Stomach (tissue), 9 donors: Measurements from ENCODE around the gene DUOX2. TPM values are rescaled to one million over a fixed set of nuclear protein-coding genes. Genes with fewer than 3 reads are reported as not detected.
A peak's percentile ranks its signal among the peaks of the same experiment; 100 is the strongest.

Experiments used
- DNase-seq, 2 donors: peaks; one replicate each; pipeline versions ENCODE4 v3.0.0 to v3.0.0-alpha.2; 2013 to 2019
- H3K27ac ChIP-seq, 5 donors: fragments of 200-600 bp in 4 of 5; sonication (generic) in 4 of 5; one replicate each; pipeline ENCODE4 v1.5.1; 2013 to 2019; ENCODE audit warnings: mild to moderate bottlenecking in 1 of 5, moderate library complexity in 1 of 5
- H3K27me3 ChIP-seq, 3 donors: fragments of 200-600 bp; sonication (generic); one replicate each; pipeline ENCODE4 v1.5.1; 2017 to 2019; ENCODE audit warnings: mixed run types in 1 of 3
- H3K36me3 ChIP-seq, 4 donors: fragments of 200-600 bp; sonication (generic); 1 replicate in 3 of 4; 2 replicates in 1 of 4; pipeline ENCODE4 v1.5.1; 2016 to 2019
- H3K4me1 ChIP-seq, 4 donors: fragments of 200-600 bp; sonication (generic); one replicate each; pipeline ENCODE4 v1.5.1; 2016 to 2019
- H3K4me3 ChIP-seq, 4 donors: fragments of 200-600 bp; sonication (generic) in 3 of 4; one replicate each; pipeline ENCODE4 v1.5.1; 2016 to 2019; ENCODE audit warnings: mild to moderate bottlenecking in 1 of 4
- H3K9me3 ChIP-seq, 4 donors: fragments of 200-600 bp; sonication (generic); one replicate each; pipeline ENCODE4 v1.5.1; 2016 to 2019
- EP300 ChIP-seq: sonication (generic); formaldehyde crosslinking; IDR thresholded peaks from one replicate; pipeline ENCODE4 v1.6.1; 2017; ENCODE audit warnings: antibody characterized with exemption
- POLR2A ChIP-seq, 4 donors: fragments of 450-650 bp; IDR thresholded peaks; one replicate each; pipeline ENCODE4 v1.6.1; 2016; ENCODE audit warnings: antibody characterized with exemption in 4 of 4, control low read depth in 2 of 4, mild to moderate bottlenecking in 1 of 4, moderate library complexity in 1 of 4
- POLR2AphosphoS5 ChIP-seq, 3 donors: sonication (generic); formaldehyde crosslinking; IDR thresholded peaks; one replicate each; pipeline ENCODE4 v1.6.1; 2016; ENCODE audit warnings: antibody characterized with exemption in 3 of 3
- WGBS, 5 donors: extraction: QIAGEN DNeasy Blood & Tissue Kit in 3 of 5; methylation state at CpG; one replicate each; pipeline versions ENCODE4 v1.1.5 to v1.1.7; 2013 to 2018; 5-methylcytosine and 5-hydroxymethylcytosine counted together
- intact Hi-C: fragments of 100-400 bp; cut with DNase I; formaldehyde crosslinking; loops from one replicate; pipeline ENCODE4 v1.15.1; 2023; ENCODE audit warnings: low total_unique reads
- polyA plus RNA-seq, 3 donors: library from polyadenylated mRNA; stranded (reverse); fragments of 200-250 nt; gene quantifications; one replicate each; pipeline ENCODE4 v1.2.3, GENCODE V29; 2013
- total RNA-seq, 5 donors: library from RNA; depleted of rRNA; stranded (reverse); fragments of >200 nt; gene quantifications; one replicate each; pipeline versions ENCODE4 v1.1.0 to v1.2.3, GENCODE V29; 2014 to 2016
- TF ChIP-seq, protein P1 (sequence below), 7 experiments: fragments of 450-650 bp in 4 of 7; fragments of 200-600 bp in 3 of 7; sonication (generic) in 3 of 7; IDR thresholded peaks; one replicate each; pipeline ENCODE4 v1.5.1; 2016 to 2019; ENCODE audit warnings: antibody characterized with exemption in 7 of 7, control low read depth in 2 of 7, mild to moderate bottlenecking in 1 of 7
- donor health status: healthy with polysubstance abuse.
- donor health status: Bipolar disorder and iron deficiency.
- donor health status: healthy.

The DUOX2 gene
- total and polyA plus RNA-seq, 8 donors: 1.2 to 445 (median 54.5) TPM

DNA sequence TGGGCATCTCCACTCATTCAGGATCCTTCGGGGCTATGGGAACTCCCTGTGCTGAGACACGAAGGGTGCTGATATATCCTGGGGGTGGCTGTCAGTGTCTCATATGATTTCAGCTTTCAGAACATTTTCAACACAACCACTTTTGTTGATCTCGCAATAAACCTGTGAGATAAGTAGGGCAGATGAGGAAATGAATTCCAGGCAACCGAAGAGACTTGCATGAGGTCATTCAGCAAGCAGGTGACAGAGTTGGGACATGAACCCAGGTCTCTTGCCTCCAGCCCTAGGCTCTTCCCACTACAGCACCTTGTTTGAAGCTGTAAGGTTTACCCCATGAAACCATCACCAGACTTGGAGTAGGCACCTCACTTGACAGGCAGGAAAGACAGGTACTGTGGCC, 32.4 kb upstream of the DUOX2 start:
- Histone ChIP-seq H3K36me3 (peaks cover 9 to 63% (median 30%) of the 10 kb centered on the region in 4 donors), H3K4me1 (peaks cover 0 to 9% (median 2%) of the 10 kb centered on the region in 4 donors), H3K27me3 (no peaks in the 10 kb centered on the region), H3K4me3 (no peak overlapping the region), H3K9me3 (no peaks in the 10 kb centered on the region), H3K27ac (peak overlapping the region in 1 of 5 donors; percentile 4)
- intact Hi-C loops: no loop called here
- no peak for DNase-seq
- 65 to 73% (median 68%) methylated on average over 4 of the region's 4 CpGs for WGBS, 5 donors
- TF ChIP-seq EP300: no peak
- TF ChIP-seq, protein P1, sequence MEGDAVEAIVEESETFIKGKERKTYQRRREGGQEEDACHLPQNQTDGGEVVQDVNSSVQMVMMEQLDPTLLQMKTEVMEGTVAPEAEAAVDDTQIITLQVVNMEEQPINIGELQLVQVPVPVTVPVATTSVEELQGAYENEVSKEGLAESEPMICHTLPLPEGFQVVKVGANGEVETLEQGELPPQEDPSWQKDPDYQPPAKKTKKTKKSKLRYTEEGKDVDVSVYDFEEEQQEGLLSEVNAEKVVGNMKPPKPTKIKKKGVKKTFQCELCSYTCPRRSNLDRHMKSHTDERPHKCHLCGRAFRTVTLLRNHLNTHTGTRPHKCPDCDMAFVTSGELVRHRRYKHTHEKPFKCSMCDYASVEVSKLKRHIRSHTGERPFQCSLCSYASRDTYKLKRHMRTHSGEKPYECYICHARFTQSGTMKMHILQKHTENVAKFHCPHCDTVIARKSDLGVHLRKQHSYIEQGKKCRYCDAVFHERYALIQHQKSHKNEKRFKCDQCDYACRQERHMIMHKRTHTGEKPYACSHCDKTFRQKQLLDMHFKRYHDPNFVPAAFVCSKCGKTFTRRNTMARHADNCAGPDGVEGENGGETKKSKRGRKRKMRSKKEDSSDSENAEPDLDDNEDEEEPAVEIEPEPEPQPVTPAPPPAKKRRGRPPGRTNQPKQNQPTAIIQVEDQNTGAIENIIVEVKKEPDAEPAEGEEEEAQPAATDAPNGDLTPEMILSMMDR (IDR thresholded peaks at IDR 0.05): no peak
- no peak for TF ChIP-seq POLR2AphosphoS5 (IDR thresholded peaks at IDR 0.05)
- no peak for TF ChIP-seq POLR2A (IDR thresholded peaks at IDR 0.05)

DNA sequence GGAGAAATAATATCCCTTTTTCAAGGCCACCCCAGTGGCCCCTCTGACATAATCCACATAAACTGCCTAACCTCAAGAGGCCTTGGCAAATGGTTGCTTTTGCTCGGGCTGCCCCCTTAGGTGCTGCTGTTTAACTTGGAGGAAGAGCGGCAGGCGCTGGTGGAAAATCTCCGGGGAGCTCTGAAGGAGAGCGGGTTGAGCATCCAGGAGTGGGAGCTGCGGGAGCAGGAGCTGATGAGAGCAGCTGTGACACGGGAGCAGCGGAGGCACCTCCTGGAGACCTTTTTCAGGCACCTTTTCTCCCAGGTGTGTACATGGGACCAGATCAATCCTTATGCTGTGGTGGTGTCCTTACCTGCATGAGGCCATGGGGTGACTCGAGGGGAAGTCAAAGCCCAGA, 30.8 kb upstream of the DUOX2 start:
- DNase-seq: no peak
- peaks cover 3 to 9% (median 6%) of the 10 kb centered on the region in 4 donors for H3K4me1 ChIP-seq
- H3K36me3 ChIP-seq: peaks cover 4 to 60% (median 21%) of the 10 kb centered on the region in 4 donors
- no peak overlapping the region for H3K27ac ChIP-seq
- TF ChIP-seq, protein P1 (IDR thresholded peaks at IDR 0.05): no peak
- no peak for TF ChIP-seq POLR2AphosphoS5 (IDR thresholded peaks at IDR 0.05)
- no peak for TF ChIP-seq EP300
- no peak for TF ChIP-seq POLR2A (IDR thresholded peaks at IDR 0.05)
- intact Hi-C loops: no loop called here
- H3K27me3 ChIP-seq: no peaks in the 10 kb centered on the region
- no peaks in the 10 kb centered on the region for H3K9me3 ChIP-seq
- H3K4me3 ChIP-seq: no peak overlapping the region
- WGBS, 5 donors: 80 to 87% (median 82%) methylated on average over 9 of the region's 9 CpGs

DNA sequence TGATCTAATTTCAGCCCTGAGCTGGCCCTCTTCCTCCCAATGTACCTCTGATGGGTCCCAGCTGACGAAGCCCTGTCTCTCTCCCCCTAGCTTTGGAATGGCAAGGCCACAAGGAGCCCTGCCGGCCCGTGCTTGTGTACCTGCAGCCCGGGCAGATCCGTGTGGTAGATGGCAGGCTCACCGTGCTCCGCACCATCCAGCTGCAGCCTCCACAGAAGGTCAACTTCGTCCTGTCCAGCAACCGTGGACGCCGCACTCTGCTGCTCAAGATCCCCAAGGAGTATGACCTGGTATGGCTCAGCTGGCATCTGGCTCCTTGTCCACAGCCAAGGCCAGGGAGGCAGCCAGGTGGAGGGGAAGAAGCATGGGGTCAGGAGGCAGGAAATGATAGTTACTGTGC, 30.0 kb upstream of the DUOX2 start:
- Histone ChIP-seq H3K36me3 (peaks cover 4 to 53% (median 21%) of the 10 kb centered on the region in 4 donors), H3K27ac (no peak overlapping the region), H3K4me3 (no peak overlapping the region), H3K9me3 (no peaks in the 10 kb centered on the region), H3K27me3 (peaks cover 0 to 5% (median 0%) of the 10 kb centered on the region in 3 donors), H3K4me1 (peaks cover 4 to 16% (median 11%) of the 10 kb centered on the region in 4 donors)
- intact Hi-C loops: no loop called here
- no peak for DNase-seq
- TF ChIP-seq POLR2AphosphoS5 (IDR thresholded peaks at IDR 0.05) (no peak), EP300 (no peak), POLR2A (IDR thresholded peaks at IDR 0.05) (no peak)
- TF ChIP-seq, protein P1 (IDR thresholded peaks at IDR 0.05): no peak
- WGBS, 5 donors: 83 to 93% (median 87%) methylated on average over 5 to 11 of the region's 11 CpGs

DNA sequence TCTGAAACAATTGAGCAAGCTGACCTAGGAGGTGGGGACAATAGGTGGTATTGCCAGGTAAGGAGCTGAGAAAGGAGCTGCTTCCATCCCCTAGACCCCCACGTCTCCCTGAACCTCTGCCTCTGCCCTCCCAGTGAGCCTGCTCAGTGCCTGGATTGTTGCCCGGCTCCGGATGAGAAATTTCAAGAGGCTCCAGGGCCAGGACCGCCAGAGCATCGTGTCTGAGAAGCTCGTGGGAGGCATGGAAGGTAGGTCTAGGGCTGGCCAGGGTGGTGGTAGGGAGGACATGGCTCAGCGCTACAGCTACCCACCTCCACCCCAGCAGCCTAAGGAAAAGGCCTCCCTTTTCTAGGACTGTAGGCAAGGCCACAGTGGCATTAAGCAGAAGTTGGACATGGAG, 29.1 kb upstream of the DUOX2 start:
- H3K27ac ChIP-seq: no peak overlapping the region
- intact Hi-C loops: no loop called here
- H3K27me3 ChIP-seq: peaks cover 0 to 14% (median 0%) of the 10 kb centered on the region in 3 donors
- H3K4me3 ChIP-seq: no peak overlapping the region
- TF ChIP-seq POLR2AphosphoS5 (IDR thresholded peaks at IDR 0.05): no peak
- TF ChIP-seq, protein P1 (IDR thresholded peaks at IDR 0.05): no peak
- TF ChIP-seq POLR2A (IDR thresholded peaks at IDR 0.05): no peak
- no peak for TF ChIP-seq EP300
- H3K4me1 ChIP-seq: peaks cover 4 to 25% (median 19%) of the 10 kb centered on the region in 4 donors
- H3K9me3 ChIP-seq: no peaks in the 10 kb centered on the region
- 78 to 92% (median 88%) methylated on average over 5 to 7 of the region's 7 CpGs for WGBS, 5 donors
- no peak for DNase-seq
- H3K36me3 ChIP-seq: peaks cover 4 to 49% (median 16%) of the 10 kb centered on the region in 4 donors
